Stimulated activated CD4-positive, alpha-beta T cell treated with anti-CD3 and anti-CD28 coated beads, Interleukin-15, amount 100 ng/mL, for 1 hour (primary cell): Measurements from ENCODE around the gene RBM20.
A peak's percentile ranks its signal among the peaks of the same experiment; 100 is the strongest.
"Not testable (repeated sequence)": the region's sequence is repeated elsewhere in the genome, so short reads cannot be mapped to it uniquely, and the experiment has no call there.

Experiments
- DNase-seq, 2 donors: peaks; one replicate each; pipeline ENCODE4 v3.0.0-alpha.2; 2020; ENCODE audit warnings: low read depth in 1 of 2, low spot score in 1 of 2

The RBM20 gene

GRCh38 chr10:110625356-110625894, 18.7 kb upstream of the RBM20 start:
- DNase-seq, result no peak

GRCh38 chr10:110625951-110626855, 17.9 kb upstream of the RBM20 start:
- no peak for DNase-seq

GRCh38 chr10:110628161-110628560, 16.0 kb upstream of the RBM20 start:
- DNase-seq, result no peak

- no peak for DNase-seq
These were observed 14.4 kb upstream of the RBM20 start for GRCh38 chr10:110629680-110630191.

- DNase-seq, result no peak
These were observed 12.2 kb upstream of the RBM20 start for GRCh38 chr10:110631934-110632333.

- no peak for DNase-seq
These were observed 11.4 kb upstream of the RBM20 start for GRCh38 chr10:110632591-110633215.

- DNase-seq, result no peak
These were observed 9.5 kb upstream of the RBM20 start for GRCh38 chr10:110634527-110635209.

- no peak for DNase-seq
These were observed 7.6 kb upstream of the RBM20 start for GRCh38 chr10:110636572-110636931.

- DNase-seq, result no peak
These were observed 7.1 kb upstream of the RBM20 start for GRCh38 chr10:110636932-110637557.

GRCh38 chr10:110637558-110638053, 6.5 kb upstream of the RBM20 start:
- no peak for DNase-seq

GRCh38 chr10:110638319-110638718, 5.8 kb upstream of the RBM20 start:
- no peak for DNase-seq

GRCh38 chr10:110639046-110639445, 5.1 kb upstream of the RBM20 start:
- not testable (repeated sequence) for DNase-seq

- not testable (repeated sequence) for DNase-seq
These were observed 4.3 kb upstream of the RBM20 start for GRCh38 chr10:110639858-110640257.

- peak in 1 of 2 donors; percentile 20 for DNase-seq
These were observed 2.9 kb upstream of the RBM20 start for GRCh38 chr10:110641256-110641655.

GRCh38 chr10:110642204-110643034, 1.7 kb upstream of the RBM20 start:
- no peak for DNase-seq

- DNase-seq, result no peak
These were observed 992 bp upstream of the RBM20 start for GRCh38 chr10:110643035-110643652.

- no peak for DNase-seq
These were observed 694 bp downstream of the RBM20 start for GRCh38 chr10:110644598-110645462.

- DNase-seq, result no peak
These were observed 2.4 kb downstream of the RBM20 start for GRCh38 chr10:110646417-110647135.
